Fibroblast of villous mesenchyme (primary cell): ENCODE results near the gene PRKAB2. TPM values are rescaled to one million over a fixed set of nuclear protein-coding genes. Genes with fewer than 3 reads are reported as not detected.
"Not testable (repeated sequence)": the region's sequence is repeated elsewhere in the genome, so short reads cannot be mapped to it uniquely, and the experiment has no call there.

Source experiments
- DNase-seq: peaks from one replicate; pipeline ENCODE4 v3.0.0-alpha.2; 2010; ENCODE audit warnings: low read depth
- H3K4me3 ChIP-seq: 2 replicates; pipeline ENCODE4 v1.5.1; 2011; ENCODE audit warnings: low read depth, mild to moderate bottlenecking, low read length
- total RNA-seq: library from RNA; depleted of rRNA; stranded (reverse); fragments of >200 nt; gene quantifications from 2 replicates; pipeline ENCODE4 v1.2.3, GENCODE V29; 2012
- TF ChIP-seq, protein P1 (sequence below): IDR thresholded peaks from 2 replicates; pipeline ENCODE4 v1.5.1; 2012; ENCODE audit warnings: low read depth, mild to moderate bottlenecking, low read length; ENCODE audit not compliant: insufficient read depth

PRKAB2 gene
- total RNA-seq, 1 donor = 15.5 TPM

DNA sequence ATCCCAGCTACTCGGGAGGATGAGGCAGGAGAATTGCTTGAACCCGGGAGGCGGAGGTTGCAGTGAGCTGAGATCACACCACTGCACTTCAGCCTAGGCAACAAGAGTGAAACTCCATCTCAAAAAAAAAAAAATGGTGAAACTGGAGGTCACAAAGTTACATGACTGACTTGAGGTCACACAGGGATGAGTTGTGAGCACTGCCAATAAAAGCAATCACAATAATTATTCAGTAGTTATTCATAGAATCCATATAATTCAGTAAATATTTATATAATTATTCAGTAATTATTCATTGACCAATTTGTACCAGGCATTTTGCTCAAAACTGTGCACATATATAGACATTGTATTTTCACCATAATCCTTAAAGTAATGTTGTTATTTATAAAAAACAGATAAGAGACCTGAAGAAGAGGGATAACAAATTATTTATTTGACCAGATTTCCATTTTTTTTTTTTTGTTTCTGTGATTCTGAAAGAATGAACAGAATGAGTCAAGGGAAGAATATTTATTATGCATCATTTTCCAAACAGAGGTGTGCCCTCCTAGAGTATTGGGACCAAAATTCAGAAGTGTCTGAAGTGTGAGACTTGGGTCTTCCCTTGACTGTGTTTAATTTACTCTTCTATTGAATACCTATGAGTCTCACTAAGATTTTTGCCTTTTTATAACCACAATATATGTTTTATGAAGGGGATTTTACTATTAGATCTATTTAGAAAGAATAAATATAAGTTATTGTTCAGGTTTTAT is 43.0 kb downstream of the PRKAB2 start:
- no peak overlapping the region for H3K4me3 ChIP-seq
- TF ChIP-seq, protein P1, sequence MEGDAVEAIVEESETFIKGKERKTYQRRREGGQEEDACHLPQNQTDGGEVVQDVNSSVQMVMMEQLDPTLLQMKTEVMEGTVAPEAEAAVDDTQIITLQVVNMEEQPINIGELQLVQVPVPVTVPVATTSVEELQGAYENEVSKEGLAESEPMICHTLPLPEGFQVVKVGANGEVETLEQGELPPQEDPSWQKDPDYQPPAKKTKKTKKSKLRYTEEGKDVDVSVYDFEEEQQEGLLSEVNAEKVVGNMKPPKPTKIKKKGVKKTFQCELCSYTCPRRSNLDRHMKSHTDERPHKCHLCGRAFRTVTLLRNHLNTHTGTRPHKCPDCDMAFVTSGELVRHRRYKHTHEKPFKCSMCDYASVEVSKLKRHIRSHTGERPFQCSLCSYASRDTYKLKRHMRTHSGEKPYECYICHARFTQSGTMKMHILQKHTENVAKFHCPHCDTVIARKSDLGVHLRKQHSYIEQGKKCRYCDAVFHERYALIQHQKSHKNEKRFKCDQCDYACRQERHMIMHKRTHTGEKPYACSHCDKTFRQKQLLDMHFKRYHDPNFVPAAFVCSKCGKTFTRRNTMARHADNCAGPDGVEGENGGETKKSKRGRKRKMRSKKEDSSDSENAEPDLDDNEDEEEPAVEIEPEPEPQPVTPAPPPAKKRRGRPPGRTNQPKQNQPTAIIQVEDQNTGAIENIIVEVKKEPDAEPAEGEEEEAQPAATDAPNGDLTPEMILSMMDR = no peak
- no peak for DNase-seq

DNA sequence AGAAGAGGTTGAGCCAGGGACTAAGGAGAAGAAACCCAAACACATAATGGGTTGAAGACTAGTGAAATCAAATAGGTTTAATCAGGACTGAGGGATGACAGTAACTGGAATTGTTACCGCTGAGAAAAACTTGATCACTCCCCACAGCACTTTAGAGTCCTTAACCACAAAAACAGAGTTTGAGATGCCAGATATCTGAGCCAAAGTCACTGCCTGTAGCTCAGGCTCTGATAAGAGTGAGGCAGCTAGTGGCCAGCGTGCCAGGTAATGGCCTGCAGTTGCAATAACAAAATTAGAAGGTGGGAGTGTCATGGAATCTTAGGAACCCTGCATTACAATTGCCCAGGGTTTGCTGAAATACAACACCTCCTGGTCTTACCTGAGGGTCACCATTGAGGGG is 48.0 kb downstream of the PRKAB2 start:
- TF ChIP-seq, protein P1 = no peak

DNA sequence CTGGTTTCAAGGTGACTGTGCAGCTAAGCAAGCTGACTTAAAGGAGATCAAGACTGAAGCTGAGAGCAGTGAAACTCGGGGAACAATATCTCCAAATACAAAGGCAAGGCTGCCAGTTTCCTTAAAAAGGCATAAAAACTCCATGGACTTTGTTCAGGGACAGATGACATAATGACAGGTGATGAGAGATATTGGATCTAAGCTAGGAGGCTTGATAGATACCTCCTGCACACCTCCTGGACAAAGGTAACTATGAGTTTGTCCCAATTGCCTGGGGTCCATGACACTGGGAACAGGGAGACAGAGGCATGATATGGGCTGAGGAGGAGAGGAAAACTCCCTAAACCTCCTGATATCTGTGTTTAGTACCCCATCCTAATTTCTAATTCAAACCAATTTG is 55.2 kb downstream of the PRKAB2 start:
- DNase-seq = no peak
- no peak overlapping the region for H3K4me3 ChIP-seq
- TF ChIP-seq, protein P1 = no peak

More for the DNA sequence above, 48.0 kb downstream of the PRKAB2 start:
- DNase-seq = no peak
- H3K4me3 ChIP-seq = no peak overlapping the region

DNA sequence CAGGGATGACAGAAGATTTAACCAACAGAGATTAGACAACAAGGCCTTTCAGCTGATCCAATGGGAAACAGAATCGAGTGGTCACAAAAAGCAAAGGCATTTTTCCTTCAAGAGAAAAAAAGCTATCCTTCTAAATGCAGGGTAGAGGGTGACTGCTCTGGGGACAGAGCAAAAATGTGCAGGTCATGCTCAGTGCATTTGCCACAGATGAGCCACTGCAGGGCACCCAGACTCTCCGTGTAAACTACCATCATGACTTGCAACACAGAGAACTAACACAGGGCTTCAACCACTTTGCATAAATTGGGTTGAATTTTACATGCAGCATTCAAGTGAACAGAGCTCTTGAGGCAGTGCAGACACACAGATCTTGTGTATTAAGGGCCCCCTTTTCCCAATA is 56.8 kb downstream of the PRKAB2 start:
- no peak overlapping the region for H3K4me3 ChIP-seq
- TF ChIP-seq, protein P1 = no peak
- DNase-seq = no peak

DNA sequence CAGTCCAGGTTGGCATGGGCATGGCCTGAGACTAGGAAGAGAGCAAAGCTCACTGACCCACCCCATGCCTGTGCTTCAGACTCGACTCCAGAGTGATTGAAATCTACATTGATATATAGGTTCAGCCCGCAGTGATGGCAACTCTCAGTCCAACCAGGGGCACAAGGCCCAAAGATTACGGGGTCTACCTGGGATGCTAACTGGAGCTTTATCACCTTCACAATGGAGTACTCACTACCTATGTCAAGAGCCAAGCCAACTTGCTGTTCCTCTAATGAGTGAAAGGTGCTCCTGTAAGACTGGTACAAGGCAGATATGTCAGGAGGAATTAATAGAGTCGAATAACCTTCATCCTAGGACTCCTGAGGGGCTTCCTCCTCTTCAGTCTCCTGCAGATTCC is 57.2 kb downstream of the PRKAB2 start:
- not testable (repeated sequence) for H3K4me3 ChIP-seq, DNase-seq

DNA sequence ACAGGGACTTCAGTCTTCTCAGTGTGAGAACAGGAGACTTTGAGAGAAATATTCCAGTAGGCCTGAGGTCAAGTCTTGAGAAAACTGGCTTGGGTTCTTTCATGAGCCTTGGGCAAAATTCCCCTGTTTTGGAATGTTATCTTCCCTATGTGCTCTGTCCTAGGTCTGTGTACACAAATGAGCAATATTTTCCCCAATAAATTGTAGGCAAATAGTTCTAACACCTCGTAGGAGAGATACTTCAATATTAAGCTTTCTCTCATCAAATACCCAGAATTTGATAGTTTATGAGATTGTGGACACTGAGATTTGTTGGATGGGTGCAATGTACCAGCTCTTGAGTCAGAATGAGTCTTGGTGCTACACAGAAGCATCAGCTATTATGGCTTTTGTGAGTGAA is 57.9 kb downstream of the PRKAB2 start:
- DNase-seq = not testable (repeated sequence)

DNA sequence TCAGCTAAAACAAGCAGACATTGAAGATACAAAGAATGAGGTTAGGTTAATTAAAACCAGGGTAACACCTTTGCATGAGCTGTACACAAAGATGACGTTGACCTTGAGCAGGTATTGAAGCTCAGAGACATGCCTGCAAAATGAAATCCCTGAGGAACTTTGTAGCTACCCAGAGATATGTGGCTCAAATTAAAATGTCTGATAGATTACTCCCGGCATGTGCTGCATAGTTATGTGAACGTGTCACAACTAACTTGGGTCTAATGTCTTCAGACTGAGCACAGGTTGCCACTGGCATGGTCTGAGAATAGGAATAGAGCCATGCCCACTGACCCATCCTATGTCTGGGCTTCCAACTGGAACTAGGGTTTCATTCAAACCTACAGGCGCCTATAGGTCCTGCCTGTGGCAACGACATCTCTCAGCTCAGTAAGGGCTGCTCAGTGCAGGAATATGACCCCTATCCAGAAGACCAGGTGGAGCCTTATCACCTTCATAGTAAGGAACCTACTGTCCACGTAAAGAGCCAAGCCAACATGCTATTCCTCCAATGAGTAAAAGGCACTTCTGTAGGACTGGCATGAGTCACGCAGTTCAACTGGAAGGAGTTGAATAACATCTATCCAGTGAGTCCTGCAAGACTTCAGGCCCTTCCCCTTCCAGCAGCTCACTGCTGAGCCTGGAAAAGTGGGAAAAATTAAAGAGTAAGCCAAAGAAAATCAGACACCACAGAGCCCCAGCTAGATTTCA is 60.7 kb downstream of the PRKAB2 start:
- no peak overlapping the region for H3K4me3 ChIP-seq
- DNase-seq = no peak
- TF ChIP-seq, protein P1 = no peak

More for the DNA sequence above, 57.9 kb downstream of the PRKAB2 start:
- H3K4me3 ChIP-seq = not testable (repeated sequence)
